PC-3 (cell line): Measurements from ENCODE around the gene ABCC3. TPM values are rescaled to one million over a fixed set of nuclear protein-coding genes. Genes with fewer than 3 reads are reported as not detected.

Source experiments
- ATAC-seq: fragments of 200-7000 bp; cut with Tn5 transposase; 2 replicates; pipeline ENCODE4 v1.9.1; 2020; ENCODE audit warnings: mild to moderate bottlenecking, moderate library complexity
- BruUV-seq: library from RNA; stranded (reverse); fragments of 400-500 nt; replicated peaks from 2 replicates; lab custom pipeline; 2021; lab: Mats Ljungman, UMichigan
- CTCF ChIA-PET: fragments of 300-600 bp; sonication (Branson Sonifier 250); formaldehyde crosslinking; loops from one replicate; lab custom pipeline; 2022; ENCODE audit warnings: antibody characterized with exemption; lab: Charles Lee
- POLR2A ChIA-PET: fragments of 300-600 bp; sonication (Branson Sonifier 250); formaldehyde crosslinking; loops from one replicate; lab custom pipeline; 2022; ENCODE audit warnings: antibody characterized with exemption; ENCODE audit not compliant: unreplicated experiment; lab: Charles Lee
- DNase-seq: peaks from one replicate; pipeline ENCODE4 v3.0.0-alpha.2; 2015
- H2AFZ ChIP-seq: fragments of 300-600 bp; sonication (generic); 2 replicates; pipeline ENCODE4 v1.6.0; 2016; ENCODE audit warnings: antibody characterized with exemption, low read length
- H3F3A ChIP-seq: fragments of 300-600 bp; sonication (generic); one replicate; pipeline ENCODE4 v1.6.0; 2017; ENCODE audit warnings: antibody characterized with exemption, low read length, control low read depth, mild to moderate bottlenecking; ENCODE audit not compliant: unreplicated experiment
- H3K27ac ChIP-seq: fragments of 300-600 bp; sonication (generic); 2 replicates; pipeline ENCODE4 v1.5.1; 2016; ENCODE audit warnings: mild to moderate bottlenecking, low read length
- H3K27me3 ChIP-seq: fragments of 300-600 bp; sonication (generic); 2 replicates; pipeline ENCODE4 v1.6.1; 2016; ENCODE audit warnings: low read length, mixed read lengths
- H3K36me3 ChIP-seq: fragments of 300-600 bp; sonication (generic); 2 replicates; pipeline ENCODE4 v1.6.1; 2016; ENCODE audit warnings: low read depth, mixed run types, low read length, mixed read lengths
- H3K4me1 ChIP-seq: fragments of 300-600 bp; sonication (generic); 2 replicates; pipeline ENCODE4 v1.5.1; 2016; ENCODE audit warnings: low read length; ENCODE audit not compliant: insufficient read depth
- H3K4me2 ChIP-seq: fragments of 300-600 bp; sonication (generic); 2 replicates; pipeline ENCODE4 v1.6.0; 2016; ENCODE audit warnings: low read length
- H3K4me3 ChIP-seq: fragments of 300-600 bp; sonication (generic); 2 replicates; pipeline ENCODE4 v1.5.1; 2016; ENCODE audit warnings: mild to moderate bottlenecking, low read length, mixed read lengths
- H3K79me2 ChIP-seq: fragments of 300-600 bp; sonication (generic); 2 replicates; pipeline ENCODE4 v1.6.1; 2017; ENCODE audit warnings: low read length, mixed read lengths
- H3K9ac ChIP-seq: fragments of 300-600 bp; sonication (generic); 2 replicates; pipeline ENCODE4 v1.6.0; 2016; ENCODE audit warnings: mild to moderate bottlenecking, low read length
- H3K9me2 ChIP-seq: fragments of 300-600 bp; sonication (generic); replicated peaks from 2 replicates; pipeline ENCODE4 v1.6.1; 2016; ENCODE audit warnings: mixed run types, low read length, mixed read lengths
- H3K9me3 ChIP-seq: fragments of 300-600 bp; sonication (generic); 2 replicates; pipeline ENCODE4 v1.6.1; 2016; ENCODE audit warnings: low read length, mixed read lengths
- H4K20me1 ChIP-seq: fragments of 300-600 bp; sonication (generic); 2 replicates; pipeline ENCODE4 v1.6.1; 2016; ENCODE audit warnings: low read length, mixed read lengths
- EZH2 ChIP-seq: fragments of 300-600 bp; sonication (generic); IDR thresholded peaks from one replicate; pipeline ENCODE4 v1.6.1; 2017; ENCODE audit warnings: antibody characterized with exemption, mild to moderate bottlenecking, low read length; ENCODE audit not compliant: unreplicated experiment
- EZH2phosphoT487 ChIP-seq: fragments of 300-600 bp; sonication (generic); IDR thresholded peaks from 2 replicates; pipeline ENCODE4 v1.6.1; 2018; ENCODE audit warnings: mild to moderate bottlenecking, antibody characterized with exemption, low read length, borderline replicate concordance
- intact Hi-C: fragments of 100-400 bp; cut with micrococcal nuclease; formaldehyde crosslinking; loops from 2 replicates; pipeline ENCODE4 v1.9.0; 2023
- total RNA-seq: library from RNA; depleted of rRNA; stranded (reverse); fragments of >200 nt; gene quantifications from 2 replicates; pipeline ENCODE4 v1.2.3, GENCODE V29; 2014
- TF ChIP-seq, protein P1 (sequence below): fragments of 300-600 bp; sonication (generic); conservative IDR thresholded peaks from 2 replicates; pipeline ENCODE4 v1.5.1; 2017; ENCODE audit warnings: antibody characterized with exemption, low read depth, mild to moderate bottlenecking, low read length

Gene ABCC3
- total RNA-seq, 1 experiment from 2014 or later: 50.2 TPM

DNA sequence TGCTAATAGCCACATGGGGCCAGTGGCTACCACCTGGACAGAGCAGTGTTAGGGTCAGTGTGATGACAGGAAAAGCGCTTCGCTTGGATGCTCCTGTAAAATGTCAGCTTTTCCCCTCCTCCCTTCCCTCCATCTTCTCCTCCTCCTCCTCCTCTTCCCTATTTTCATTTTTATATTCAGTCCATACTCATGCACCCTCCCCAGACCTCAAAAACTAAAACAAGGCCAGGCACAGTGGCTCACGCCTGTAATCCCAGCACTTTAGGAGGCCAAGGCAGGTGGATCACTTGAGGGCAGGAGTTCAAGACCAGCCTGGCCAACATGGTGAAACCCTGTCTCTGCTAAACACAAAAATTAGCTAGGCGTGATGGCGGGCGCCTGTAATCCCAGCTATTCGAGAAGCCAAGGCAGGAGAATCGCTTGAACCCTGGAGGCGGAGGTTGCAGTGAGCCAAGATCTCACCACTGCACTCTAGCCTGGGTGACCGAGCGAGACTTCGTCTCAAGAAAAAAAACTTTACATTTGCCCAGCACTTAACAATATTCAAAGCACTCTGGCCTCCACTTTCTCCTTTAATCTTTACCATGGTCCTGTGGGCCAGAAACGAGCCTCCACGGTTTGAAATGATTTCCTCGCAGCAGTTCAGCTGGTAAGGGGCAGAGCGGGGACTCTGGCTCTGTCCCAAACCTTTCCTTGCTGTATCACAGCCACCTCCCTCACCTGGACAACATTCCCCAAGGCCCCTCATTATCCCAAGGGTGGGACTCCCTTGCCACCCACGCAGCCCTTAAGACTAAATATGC lies 51.2 kb downstream of the ABCC3 start:
- peak overlapping the region; percentile 51 for H3K4me2 ChIP-seq
- no peaks in the 10 kb centered on the region for H3K79me2 ChIP-seq
- H3F3A ChIP-seq: no peaks in the 10 kb centered on the region
- no peaks in the 10 kb centered on the region for H3K36me3 ChIP-seq
- 0 out of 2 replicates have a peak overlapping the region, but pooled peaks have one; percentile 1 for H3K9ac ChIP-seq
- no peaks in the 10 kb centered on the region for H4K20me1 ChIP-seq
- ChIA-PET CTCF (no interaction called here), POLR2A (interaction anchor here (0.6 kb wide), 1 partner anchor 47 kb away, joined by 3 read pairs; no protein-coding TSS in a partner anchor)
- TF ChIP-seq, protein P1, sequence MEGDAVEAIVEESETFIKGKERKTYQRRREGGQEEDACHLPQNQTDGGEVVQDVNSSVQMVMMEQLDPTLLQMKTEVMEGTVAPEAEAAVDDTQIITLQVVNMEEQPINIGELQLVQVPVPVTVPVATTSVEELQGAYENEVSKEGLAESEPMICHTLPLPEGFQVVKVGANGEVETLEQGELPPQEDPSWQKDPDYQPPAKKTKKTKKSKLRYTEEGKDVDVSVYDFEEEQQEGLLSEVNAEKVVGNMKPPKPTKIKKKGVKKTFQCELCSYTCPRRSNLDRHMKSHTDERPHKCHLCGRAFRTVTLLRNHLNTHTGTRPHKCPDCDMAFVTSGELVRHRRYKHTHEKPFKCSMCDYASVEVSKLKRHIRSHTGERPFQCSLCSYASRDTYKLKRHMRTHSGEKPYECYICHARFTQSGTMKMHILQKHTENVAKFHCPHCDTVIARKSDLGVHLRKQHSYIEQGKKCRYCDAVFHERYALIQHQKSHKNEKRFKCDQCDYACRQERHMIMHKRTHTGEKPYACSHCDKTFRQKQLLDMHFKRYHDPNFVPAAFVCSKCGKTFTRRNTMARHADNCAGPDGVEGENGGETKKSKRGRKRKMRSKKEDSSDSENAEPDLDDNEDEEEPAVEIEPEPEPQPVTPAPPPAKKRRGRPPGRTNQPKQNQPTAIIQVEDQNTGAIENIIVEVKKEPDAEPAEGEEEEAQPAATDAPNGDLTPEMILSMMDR: no peak
- no peak for TF ChIP-seq EZH2phosphoT487
- H3K4me3 ChIP-seq: peak overlapping the region; percentile 4; the same call in 1 of the 2 replicates
- H3K27ac ChIP-seq: peak overlapping the region; percentile 56
- H3K4me1 ChIP-seq: peaks cover 60% of the 10 kb centered on the region
- ATAC-seq (no peak), DNase-seq (no peak)
- TSS peak; percentile 41 for BruUV-seq
- H3K9me3 ChIP-seq: no peaks in the 10 kb centered on the region
- no peaks in the 10 kb centered on the region for H3K9me2 ChIP-seq
- H2AFZ ChIP-seq: peak overlapping the region; percentile 10; the same call in 1 of the 2 replicates
- H3K27me3 ChIP-seq: no peaks in the 10 kb centered on the region
- intact Hi-C loops: loop anchor here (1.0 kb wide), 1 partner anchor 9 kb away; no protein-coding TSS in a partner anchor

DNA sequence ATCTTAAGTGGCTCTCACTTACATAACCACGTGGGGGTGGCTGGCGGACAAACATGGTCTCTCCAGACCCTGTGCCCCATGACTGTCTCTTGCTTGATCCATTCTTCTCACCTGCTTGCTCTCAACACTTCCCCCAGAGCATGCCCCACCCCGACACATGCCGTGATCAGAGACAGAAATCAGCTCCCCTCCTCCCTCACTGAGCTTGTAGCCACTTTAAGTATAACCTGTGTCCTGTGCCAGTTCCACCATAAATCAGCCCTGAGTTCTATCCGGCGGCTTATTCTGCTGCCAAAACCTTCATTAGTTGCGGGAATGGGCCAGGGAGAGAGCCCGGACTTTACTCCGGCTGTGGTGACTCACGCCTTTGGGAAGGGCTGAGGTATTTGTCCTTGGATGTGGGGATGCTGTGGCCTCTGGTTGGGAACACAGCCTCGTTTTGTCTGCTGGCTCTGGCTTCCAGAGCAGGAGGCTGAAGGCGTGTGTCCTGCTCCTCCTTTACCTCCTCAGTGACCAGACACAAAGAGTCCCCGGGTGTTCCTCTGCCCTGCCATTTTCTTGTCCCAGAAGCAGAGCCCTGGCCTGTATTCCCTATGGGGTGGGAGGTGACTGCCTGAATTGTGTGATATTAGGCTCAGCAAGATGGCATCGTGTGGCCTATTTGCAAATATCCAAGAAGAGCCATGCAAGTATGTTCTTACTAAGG lies 52.0 kb downstream of the ABCC3 start:
- peak overlapping the region; percentile 10; the same call in 1 of the 2 replicates for H2AFZ ChIP-seq
- BruUV-seq: TSS peak; percentile 37
- peak overlapping the region; percentile 56 for H3K27ac ChIP-seq
- no peaks in the 10 kb centered on the region for H3F3A ChIP-seq
- peak overlapping the region; percentile 4; the same call in 1 of the 2 replicates for H3K4me3 ChIP-seq
- H3K9ac ChIP-seq: peak overlapping the region; percentile 1; the same call in 1 of the 2 replicates
- no peaks in the 10 kb centered on the region for H3K79me2 ChIP-seq
- ATAC-seq: peak; percentile 81
- peak overlapping the region; percentile 51 for H3K4me2 ChIP-seq
- DNase-seq: peak; percentile 94
- ChIA-PET CTCF (no interaction called here), POLR2A (no interaction called here)
- H3K9me3 ChIP-seq: no peaks in the 10 kb centered on the region
- TF ChIP-seq EZH2phosphoT487 (no peak), EZH2 (no peak)
- TF ChIP-seq, protein P1: no peak
- no peaks in the 10 kb centered on the region for H3K27me3 ChIP-seq
- H3K9me2 ChIP-seq: no peaks in the 10 kb centered on the region
- intact Hi-C loops: loop anchor here (1.0 kb wide), 1 partner anchor 9 kb away; no protein-coding TSS in a partner anchor
- H3K36me3 ChIP-seq: no peaks in the 10 kb centered on the region
- H4K20me1 ChIP-seq: no peaks in the 10 kb centered on the region
- H3K4me1 ChIP-seq: peaks cover 64% of the 10 kb centered on the region
